Fibroblast of peridontal ligament (primary cell): ENCODE measurements around the gene TTC22.
A peak's percentile ranks its signal among the peaks of the same experiment; 100 is the strongest.

ENCODE experiments used
- DNase-seq: peaks from one replicate; pipeline ENCODE4 v3.0.0-alpha.2; 2010; ENCODE audit errors: extremely low read depth

The TTC22 gene

GRCh38 chr1:54751426-54751825 is 49.7 kb downstream of the TTC22 start:
- DNase-seq, result no peak

DNA sequence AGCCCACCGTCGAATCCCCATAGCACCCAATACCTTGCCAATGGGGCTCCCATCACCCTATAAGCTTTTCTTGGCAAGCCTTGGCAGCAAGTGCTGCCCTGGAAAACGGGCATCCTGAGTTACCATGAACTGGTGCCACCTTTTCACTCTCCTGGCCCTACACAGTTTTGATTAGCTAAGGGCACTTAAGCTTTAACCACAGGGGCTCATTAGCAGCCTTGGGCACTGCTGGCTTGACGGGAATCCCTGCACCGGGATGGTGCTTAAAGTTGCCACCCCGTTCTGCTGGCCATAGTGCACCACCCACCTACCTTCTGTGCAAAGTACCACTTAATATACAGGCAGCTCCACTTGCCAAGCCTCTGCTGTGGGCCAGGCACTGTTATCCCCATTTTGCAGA is 50.5 kb downstream of the TTC22 start:
- no peak for DNase-seq

GRCh38 chr1:54748094-54748835 is 52.9 kb downstream of the TTC22 start:
- DNase-seq, result no peak

GRCh38 chr1:54745864-54746263 is 55.3 kb downstream of the TTC22 start:
- no peak for DNase-seq

DNA sequence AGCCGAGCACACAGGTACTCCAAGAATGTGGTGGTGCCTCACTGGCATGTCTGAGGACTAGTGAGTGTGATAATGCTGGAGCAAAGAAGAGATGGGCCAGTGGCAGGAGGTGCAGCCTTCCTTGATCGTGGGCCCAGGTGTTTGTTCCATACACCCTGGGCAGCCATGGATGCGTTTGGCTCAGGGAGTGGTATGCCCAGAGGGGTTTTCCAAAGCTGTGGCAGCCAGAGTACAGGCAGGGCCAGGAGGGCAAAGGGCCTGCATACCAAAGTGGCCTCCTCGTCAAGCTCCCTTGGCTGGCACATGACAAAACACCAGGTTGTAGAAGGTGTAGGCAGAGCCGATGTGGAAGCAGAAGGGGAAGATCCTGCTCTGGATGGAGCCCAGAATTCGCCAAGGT is 55.8 kb downstream of the TTC22 start:
- no peak for DNase-seq

DNA sequence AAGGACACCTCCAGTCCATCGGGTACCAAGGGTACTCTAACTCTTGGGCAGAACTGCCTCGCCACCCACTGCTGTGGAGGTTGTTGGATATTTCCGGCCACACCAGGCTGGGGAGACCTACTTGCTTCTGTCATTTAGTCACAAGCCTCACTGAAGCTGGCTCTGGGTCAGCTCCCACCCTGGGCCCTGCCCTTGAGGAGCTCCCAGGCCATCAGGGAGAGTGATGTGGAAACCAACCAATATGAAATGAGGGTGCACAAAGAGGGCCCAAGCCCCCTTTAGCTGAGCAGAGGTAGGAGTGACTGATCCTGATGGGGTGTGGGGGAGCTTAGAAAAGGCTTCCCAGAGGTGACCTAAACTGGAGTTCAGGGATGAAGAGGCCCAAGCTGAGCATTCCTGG is 56.4 kb downstream of the TTC22 start:
- no peak for DNase-seq

- DNase-seq, result no peak
Measured at GRCh38 chr1:54743416-54744226, 57.5 kb downstream of the TTC22 start.

- DNase-seq, result peak; percentile 29
Measured at GRCh38 chr1:54742282-54742681, 58.8 kb downstream of the TTC22 start.

- no peak for DNase-seq
Measured at GRCh38 chr1:54741531-54741930, 59.6 kb downstream of the TTC22 start.

GRCh38 chr1:54738244-54738643 is 62.9 kb downstream of the TTC22 start:
- no peak for DNase-seq

- DNase-seq, result no peak
Measured at GRCh38 chr1:54736685-54737084, 64.4 kb downstream of the TTC22 start.
